WTC11 (cell line): ENCODE data around the gene TRIM9.

Source experiments
- GRHL2 ChIP-seq: fragments of 250-450 bp; sonication (Bioruptor Pico); IDR thresholded peaks from 2 replicates; pipeline ENCODE4 v1.8.0; 2022; ENCODE audit warnings: mild to moderate bottlenecking, moderate library complexity; ENCODE audit not compliant: insufficient replicate concordance, severe bottlenecking
- NFATC4 ChIP-seq: fragments of 250-450 bp; sonication (Bioruptor Pico); IDR thresholded peaks from 2 replicates; pipeline ENCODE4 v1.9.0; 2021; ENCODE audit warnings: mild to moderate bottlenecking
- TF ChIP-seq, protein P1 (sequence below): fragments of 200-600 bp; IDR thresholded peaks from 2 replicates; pipeline ENCODE4 v1.8.0; 2022; ENCODE audit warnings: antibody characterized with exemption
- TF ChIP-seq, protein P2 (sequence below): sonication (generic); formaldehyde crosslinking; IDR thresholded peaks from 2 replicates; pipeline ENCODE4 v1.8.0; 2022; ENCODE audit warnings: mild to moderate bottlenecking, missing genetic modification reagents

DNA sequence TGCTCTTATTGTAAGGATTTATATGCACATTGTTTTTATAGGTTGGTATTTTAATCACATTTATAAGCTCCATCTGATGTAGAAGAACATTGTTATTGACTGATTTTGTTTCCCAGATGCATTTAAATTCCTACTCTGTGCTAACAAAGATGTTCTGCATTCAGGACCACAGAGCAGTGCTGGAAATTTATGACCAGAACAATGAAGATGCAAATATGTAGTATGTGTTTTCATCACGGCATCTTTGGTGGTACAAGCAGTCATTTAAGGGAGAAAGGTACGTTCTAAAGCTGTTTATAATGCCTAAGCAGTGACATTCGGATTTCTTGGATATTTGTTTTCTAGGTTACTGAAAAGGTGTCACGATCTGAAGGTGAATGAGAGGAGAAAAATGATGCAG lies 66.5 kb downstream of the TRIM9 start:
- TF ChIP-seq, protein P1, sequence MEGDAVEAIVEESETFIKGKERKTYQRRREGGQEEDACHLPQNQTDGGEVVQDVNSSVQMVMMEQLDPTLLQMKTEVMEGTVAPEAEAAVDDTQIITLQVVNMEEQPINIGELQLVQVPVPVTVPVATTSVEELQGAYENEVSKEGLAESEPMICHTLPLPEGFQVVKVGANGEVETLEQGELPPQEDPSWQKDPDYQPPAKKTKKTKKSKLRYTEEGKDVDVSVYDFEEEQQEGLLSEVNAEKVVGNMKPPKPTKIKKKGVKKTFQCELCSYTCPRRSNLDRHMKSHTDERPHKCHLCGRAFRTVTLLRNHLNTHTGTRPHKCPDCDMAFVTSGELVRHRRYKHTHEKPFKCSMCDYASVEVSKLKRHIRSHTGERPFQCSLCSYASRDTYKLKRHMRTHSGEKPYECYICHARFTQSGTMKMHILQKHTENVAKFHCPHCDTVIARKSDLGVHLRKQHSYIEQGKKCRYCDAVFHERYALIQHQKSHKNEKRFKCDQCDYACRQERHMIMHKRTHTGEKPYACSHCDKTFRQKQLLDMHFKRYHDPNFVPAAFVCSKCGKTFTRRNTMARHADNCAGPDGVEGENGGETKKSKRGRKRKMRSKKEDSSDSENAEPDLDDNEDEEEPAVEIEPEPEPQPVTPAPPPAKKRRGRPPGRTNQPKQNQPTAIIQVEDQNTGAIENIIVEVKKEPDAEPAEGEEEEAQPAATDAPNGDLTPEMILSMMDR, result no peak
- TF ChIP-seq, protein P2, sequence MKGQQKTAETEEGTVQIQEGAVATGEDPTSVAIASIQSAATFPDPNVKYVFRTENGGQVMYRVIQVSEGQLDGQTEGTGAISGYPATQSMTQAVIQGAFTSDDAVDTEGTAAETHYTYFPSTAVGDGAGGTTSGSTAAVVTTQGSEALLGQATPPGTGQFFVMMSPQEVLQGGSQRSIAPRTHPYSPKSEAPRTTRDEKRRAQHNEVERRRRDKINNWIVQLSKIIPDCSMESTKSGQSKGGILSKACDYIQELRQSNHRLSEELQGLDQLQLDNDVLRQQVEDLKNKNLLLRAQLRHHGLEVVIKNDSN, result no peak
- TF ChIP-seq GRHL2 (CRISPR knock-in tag) (no peak), NFATC4 (no peak)
